Measurements from ENCODE around the gene MYH15.

MYH15 gene

DNA sequence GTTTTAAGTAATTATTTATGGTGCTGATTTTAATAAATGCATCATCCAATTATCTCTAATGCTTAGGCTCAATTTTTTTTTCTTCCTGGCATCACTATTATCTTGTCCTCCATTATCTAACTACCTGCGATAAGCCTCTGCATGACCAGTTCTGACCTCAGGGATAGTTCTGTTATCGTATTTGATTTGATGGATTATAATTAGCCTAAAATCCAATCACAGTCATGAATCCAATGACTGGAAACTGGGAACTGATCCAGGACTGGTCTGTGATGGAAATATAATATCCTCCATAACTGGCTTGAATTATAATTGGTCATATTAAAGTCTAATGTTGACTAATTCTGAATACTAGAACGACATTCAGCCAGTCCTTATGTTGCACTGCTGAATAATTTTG is 1.1 kb downstream of the MYH15 start:
- DNase-seq (ENCODE audit: low spot score) = no peak

DNA sequence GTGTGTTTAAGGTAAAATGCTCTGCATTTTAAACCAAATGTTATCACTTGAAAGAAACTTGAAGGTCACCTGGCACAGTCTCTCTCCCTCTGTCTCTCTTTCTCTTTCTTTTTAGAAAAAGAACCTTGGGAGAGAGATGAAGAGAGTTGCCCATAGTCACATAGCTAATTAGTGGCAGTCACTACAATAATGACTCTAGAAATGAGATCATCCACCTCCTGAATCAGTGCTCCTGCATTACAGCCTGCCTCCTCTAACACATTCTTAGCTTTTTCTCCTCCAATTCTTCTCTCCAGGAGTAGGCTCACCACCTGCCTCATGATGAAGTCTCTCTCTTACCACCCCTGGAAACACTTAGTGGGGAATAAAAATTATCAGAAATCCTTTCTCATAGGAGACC is 2.5 kb downstream of the MYH15 start:
- no peak for DNase-seq (ENCODE audit: low spot score)

DNA sequence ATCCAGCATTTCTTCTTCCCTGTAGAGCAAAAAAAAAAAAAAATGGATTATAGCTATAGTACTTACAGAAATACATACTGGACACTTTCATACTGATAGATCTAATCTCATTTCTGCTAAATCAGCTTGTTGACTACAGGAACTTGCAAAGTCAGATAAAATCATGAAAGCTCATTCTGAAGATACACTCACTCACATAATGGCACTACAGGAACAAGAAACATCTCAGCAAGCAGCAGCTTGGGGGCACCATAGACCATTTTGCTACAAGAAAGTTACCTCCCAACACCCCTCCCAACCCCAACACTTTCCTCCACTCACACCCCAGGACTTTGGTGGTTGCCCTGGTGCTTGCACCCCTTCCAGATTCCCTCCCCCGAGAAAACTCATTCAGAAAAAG is 4.6 kb downstream of the MYH15 start:
- DNase-seq (ENCODE audit: low spot score) = no peak

DNA sequence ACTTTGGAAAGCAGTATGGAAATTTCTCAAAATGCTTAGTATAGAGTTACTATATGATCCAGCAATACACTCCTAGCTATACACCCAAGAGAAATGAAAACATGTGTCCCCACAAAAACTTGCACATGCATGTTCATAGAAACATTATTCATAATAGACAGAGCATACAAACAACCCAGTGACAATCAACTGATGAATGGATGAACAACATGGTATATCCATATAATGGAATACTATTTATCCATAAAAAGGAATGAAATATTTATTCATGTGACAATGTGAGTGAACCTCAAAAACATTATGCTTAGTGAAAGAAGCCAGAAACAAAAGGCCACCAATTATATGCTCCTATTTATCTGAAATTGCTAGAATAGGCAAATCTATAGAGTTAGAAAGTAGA is 6.7 kb downstream of the MYH15 start:
- DNase-seq (ENCODE audit: low spot score) = no peak

DNA sequence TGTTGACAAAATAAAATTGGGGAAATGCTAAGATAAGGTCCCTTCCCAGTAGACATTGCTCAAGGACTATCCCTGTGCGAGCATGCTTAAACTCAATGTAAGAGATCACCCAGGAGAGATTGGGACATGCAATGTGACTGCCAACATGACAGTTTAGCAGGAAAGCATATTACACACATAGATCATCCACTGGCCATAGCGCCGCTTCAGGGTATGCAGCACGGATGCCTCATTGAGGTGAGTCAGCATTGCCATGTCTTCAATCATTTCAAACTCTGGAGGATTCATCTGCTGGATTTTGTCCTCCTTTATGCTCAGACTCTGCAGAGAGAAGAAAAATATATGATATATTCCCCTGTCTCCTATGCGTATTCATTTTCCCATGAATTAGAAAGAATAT is 8.9 kb downstream of the MYH15 start:
- no peak for DNase-seq (ENCODE audit: low spot score)

DNA sequence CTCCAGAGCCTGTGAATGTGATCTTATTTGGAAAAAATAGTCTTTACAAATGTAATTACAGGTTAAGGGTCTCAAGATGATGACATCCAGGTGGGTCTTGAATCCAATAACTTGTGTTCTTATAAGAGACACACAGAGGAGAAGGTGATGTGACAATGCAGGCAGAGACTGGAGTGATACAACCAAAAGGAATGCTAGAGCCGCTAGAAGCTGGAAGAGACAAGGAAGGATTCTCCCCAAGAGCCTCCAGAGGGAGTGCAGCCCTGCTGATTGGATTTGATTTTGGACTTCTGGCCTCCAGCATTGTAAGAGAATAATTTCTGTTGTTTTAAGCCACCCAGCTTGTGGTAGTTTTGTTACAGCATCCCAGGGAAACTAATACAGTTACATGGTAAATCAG is 9.7 kb downstream of the MYH15 start:
- DNase-seq (ENCODE audit: low spot score) = no peak

DNA sequence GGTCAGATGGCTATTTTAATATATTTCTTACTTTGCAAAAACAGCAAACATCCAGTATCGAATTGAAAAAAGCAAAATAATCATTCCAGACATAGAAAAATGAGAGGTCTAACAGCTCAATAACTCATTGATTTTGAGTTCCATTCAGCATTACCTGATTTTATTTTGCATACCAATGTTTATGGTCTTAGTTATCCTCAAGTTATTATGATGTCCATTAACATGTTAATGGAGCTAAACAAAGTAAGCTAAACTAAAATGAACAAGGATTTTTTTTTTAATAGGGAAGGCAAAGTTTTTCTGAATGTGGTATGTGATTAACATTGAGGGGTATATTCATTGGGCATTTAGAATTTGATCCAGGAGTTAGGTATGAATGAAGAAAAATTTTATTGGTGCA is 13.1 kb downstream of the MYH15 start:
- no peak for DNase-seq (ENCODE audit: low spot score)

DNA sequence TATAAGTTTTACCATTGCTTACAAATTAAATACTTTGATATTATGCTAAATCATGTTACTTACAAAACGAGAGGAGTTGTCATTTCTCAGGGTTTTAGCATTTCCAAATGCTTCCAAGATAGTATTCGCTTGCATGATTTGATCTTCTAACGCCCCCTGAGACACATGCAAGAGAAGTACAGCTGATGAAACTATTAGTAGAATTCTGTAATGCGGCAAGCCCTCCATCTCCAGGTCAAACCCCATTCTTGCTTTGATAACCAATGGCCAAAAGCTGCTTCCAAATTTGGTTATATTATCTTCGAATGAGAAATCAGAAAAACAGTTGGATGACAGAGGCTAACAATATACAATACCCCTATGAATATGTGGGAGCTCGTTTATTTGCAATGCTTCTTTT is 14.7 kb downstream of the MYH15 start:
- DNase-seq (ENCODE audit: low spot score) = no peak

DNA sequence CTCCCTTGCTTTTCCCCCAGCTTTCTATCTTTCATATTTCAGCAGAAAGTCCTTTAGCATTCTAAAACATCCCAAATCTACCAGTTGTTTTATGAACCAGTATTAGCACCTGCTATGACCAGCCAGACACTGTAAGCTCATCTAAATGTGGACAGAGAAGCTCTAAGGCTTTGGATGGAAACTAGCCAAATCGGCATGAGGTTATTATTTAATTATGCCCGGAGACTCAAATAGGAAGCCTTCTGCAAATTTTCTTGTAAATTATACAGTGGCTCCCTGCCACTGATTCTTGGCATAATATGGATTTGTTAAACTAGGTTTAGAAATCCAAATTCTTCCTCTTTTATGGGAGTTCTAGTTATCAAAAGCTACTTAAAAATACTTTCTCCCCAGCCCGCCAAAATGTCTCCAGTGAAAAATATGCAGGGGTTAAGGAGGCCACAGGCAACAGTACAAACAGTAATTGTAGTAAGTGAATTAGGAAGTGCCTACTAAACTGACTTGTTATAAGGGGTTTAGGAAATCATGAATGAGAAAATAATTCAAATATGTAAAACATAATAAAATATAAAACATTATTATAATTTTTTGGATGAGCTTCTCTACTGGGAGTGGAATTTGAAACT is 15.4 kb downstream of the MYH15 start:
- DNase-seq (ENCODE audit: low spot score) = no peak

DNA sequence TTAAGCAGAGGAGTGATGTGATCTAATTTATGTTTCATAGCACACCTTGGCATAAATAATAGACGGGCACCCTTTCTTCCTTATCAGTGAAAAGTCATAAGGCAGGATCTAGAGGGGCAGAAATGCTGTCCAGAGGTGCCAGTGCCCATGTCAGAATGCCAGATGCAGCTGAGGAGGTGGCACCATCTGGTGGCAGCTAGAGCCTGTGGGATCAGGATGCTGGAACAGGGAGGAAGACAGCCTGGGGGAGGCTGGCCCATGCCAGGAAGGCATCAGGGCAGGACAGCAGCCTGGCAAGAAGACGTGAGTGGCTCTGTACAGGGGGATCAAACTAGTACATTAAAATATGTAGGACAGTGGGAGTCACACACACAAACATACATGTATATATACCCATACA is 16.5 kb downstream of the MYH15 start:
- no peak for DNase-seq (ENCODE audit: low spot score)

DNA sequence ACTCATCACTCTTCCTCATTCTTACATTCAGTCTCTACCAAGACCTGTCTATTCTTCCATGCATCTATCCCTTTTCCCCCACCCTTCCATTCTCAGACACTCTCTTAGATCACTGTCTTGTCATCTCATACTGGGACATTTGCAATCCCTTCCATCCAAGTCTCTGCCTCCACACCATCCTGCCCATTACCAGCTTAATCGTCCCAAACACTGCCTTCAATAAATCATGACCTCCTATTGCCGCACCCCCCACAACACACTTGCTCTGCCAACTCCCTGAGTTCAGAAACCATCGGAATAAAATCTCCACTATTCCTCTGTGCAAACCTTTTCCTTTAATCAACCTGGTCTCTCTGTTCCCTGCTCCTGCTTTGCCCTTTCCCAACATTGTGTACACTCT is 18.9 kb downstream of the MYH15 start:
- DNase-seq (ENCODE audit: low spot score) = no peak

DNA sequence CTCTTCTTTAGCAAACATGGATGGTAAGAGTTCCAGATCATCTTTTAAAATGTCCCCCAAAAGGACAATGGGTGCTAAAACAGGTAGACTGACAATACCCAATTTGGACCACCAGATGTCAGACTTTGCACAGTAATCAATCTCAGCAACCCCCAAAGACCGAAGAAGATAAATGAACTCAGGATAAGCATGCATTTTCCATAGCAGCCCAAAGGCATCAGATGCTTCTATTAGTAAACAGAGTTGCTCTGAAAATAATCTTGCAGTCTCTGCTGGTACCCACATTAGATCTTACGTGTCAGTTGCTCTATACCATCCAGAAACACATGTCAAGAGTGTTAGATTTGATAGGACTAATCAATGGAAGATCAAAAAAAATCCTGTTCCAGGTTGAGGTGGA is 20.6 kb downstream of the MYH15 start:
- peak; percentile 69 for DNase-seq (ENCODE audit: low spot score)

DNA sequence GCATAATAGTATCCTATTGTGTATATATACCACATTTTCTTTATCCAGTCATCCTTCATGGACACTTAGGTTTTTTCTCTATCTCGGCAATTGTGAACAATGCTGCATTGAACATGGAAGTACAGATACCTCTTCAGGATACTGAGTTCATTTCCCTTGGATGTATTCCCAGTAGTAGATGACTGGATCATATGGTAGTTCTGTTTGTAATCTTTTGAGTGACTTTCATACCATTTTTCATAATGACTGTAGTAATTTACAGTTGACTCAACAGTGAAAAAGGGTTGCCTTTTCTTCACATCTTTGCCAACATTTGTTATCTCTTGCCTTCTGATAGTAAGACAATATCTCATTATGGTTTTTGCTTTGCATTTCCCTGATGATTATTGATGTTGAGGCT is 21.8 kb downstream of the MYH15 start:
- no peak for DNase-seq (ENCODE audit: low spot score)

DNA sequence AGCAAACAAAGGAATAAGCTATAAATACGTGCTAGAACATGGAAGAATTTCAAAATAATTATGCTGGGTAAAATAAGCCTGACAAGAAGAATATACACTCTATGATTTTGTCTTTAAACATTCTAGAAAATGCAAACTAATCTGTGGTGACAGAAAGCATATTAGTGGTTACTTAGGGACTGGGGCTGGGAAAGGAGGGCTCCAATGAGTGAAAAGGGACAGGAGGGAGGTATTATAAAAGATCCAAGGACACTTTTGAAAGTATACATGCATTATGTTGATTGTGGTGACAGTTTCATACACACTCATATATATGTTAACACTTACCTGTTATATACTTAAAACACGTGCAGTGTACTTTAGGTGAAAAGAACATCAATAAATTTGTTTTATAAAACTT is 23.0 kb downstream of the MYH15 start:
- no peak for DNase-seq (ENCODE audit: low spot score)

DNA sequence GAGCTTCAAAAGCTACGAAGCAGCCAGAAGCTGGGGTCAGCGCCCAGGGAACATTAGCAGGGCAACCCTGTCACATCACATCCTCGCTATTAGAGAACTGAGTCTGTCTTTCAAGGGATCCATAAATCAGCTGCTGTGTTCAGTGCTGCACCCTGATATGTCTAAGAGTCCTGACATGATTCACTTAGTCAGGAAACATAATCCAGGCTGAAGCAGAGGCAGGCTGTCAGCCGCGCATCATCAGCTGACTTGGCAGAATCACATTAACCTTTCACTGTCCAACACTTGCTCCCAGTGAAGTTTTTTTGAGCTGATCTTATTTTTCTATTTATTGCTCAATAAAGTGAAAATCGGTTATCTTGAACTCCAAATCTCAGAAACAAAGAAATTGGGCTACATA is 23.5 kb downstream of the MYH15 start:
- DNase-seq (ENCODE audit: low spot score) = no peak

DNA sequence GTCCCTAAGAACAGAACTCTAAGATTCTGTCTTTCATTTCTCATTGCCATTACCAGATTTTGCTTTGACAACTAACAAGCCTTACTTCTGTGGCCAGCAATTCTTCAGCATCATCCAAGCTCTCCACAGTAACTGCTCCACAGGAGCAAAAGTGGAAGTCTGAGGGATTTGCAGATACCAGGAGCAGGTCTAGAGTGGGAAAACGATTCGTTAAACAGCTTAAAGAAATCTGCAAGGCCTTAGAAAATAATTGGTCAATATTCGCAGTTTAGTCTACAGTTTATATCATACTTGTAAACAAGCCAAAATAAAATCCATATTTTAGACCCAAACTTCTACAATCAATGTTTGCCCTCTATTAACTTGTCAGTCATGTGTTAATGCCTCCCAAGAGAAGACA is 24.1 kb downstream of the MYH15 start:
- DNase-seq (ENCODE audit: low spot score) = no peak

DNA sequence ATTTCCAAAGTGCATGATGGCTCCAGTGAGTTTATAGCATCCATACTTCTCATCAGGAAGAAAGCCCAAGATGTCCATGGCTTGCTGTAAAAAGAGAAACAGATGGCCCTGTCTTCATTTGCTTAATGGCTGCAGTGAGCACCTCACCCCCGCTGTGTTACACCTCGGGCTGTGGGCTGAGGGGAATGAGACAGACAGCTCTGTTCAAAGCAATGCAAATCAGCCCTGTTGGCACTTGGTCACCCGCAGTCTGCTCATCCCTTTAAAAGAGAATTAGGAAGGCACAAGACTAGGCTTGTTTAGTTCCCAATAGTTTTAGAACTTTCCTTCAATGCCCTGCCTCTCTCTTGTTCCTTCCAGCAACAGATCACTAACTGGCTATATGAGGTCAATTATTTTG is 25.2 kb downstream of the MYH15 start:
- DNase-seq (ENCODE audit: low spot score) = no peak

DNA sequence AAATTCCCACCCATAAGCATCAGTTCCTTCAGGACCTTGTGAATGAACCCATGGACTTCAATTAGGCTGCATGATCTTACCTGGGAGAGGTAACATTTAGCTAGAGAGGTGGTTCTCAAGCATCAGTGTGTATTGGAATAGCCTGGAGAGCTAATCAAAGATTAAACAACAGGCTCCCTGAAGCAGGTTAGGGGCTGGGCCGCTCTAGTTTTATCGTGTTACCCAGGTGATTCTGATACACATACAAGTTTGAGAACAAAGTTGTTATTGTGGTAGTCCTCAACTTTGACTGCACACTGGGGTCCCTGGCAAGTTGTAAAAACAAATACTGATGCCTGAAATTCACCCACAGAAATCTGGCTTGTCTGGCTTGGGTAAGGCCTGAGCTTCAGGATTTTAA is 31.2 kb downstream of the MYH15 start:
- DNase-seq (ENCODE audit: low spot score) = no peak

DNA sequence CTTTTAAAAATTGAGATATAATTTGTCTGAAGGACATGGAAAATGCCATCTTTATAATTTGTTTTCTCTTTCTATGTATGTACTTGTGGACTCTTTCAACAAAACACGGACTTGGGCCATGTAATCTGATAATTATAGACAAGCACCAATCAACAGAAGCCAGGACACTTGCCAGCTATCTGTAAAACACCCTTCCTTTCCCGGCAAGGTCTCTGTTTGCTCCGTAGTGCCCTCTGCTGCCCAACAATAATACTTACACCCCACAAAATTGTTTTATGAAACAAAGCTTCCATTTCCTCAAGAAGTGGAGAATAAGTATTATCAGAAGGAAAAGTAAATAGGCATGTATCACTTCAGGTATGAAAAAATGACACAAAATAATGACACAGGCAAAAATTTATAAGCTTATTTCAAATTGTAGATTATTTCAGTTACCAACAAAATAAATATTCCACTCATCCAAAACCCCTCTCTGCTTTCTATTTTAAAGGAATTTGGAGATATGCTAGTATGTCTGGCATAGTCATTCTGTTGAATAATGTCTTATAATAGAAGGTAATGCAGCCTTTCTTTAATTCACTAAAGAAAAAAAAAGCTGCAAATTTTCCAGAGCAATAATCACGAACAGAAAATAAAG is 32.8 kb downstream of the MYH15 start:
- peak; percentile 65 for DNase-seq (ENCODE audit: low spot score)

DNA sequence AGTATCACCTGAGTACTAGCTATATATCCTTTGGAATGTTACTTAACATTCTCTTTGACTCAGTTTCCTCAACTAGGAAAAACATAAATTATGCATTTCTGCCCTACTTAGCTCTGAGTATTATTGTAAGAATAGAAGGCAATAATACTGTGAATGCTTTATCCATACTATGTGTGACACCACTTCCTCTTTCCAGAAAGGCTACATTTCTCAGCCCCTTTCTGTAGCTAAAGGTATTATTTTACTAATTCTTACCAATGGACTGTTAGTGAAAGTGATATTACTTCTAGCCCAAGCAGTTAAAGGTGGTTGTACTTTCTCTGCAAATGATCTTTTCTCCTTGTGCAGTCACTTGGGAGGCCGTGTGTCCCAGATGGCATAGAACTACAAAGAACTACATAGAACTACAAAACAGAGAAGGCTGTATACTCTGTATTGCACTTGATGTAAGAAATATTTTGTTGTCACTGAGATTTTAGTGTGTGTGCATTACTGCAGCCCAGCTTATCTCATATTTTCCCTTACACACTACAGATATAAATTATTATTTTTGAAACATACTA is 35.1 kb downstream of the MYH15 start:
- DNase-seq (ENCODE audit: low spot score) = no peak

DNA sequence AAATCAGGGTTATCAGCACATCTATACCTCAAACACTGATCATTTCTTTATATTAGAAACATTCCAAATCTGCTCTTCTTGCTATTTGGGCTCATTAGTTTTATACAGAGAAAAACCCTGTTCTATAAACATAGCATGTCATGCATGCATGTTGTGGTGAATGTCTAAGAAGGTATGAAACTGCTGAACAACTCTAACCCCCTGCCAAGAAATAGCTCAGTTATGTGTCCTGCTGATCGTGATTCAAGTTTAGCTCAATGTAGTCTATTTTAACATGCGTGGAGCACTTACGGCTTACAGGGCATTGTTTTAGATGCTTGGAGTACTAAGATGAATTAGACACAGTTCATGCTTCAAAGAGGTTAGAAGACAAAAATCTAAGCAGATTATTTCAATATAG is 35.8 kb downstream of the MYH15 start:
- no peak for DNase-seq (ENCODE audit: low spot score)

DNA sequence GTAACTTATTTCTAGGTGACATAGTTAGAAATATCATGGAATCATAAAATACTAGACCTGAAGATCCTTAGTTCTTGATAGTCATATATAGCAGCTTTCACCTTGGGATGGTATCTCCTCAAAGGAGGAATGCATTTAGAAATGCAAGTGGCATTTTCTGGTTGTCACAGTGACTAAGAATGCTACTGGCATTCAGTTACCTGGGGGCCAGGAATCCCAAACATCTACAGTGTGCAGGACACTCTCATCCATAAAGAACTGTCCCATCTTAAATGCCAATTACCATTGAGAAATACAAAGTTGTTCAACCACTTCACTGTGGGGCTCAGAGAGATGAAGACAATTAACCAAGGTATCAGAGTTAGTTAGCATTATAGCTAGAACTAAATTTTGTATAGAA is 36.7 kb downstream of the MYH15 start:
- DNase-seq (ENCODE audit: low spot score) = no peak

DNA sequence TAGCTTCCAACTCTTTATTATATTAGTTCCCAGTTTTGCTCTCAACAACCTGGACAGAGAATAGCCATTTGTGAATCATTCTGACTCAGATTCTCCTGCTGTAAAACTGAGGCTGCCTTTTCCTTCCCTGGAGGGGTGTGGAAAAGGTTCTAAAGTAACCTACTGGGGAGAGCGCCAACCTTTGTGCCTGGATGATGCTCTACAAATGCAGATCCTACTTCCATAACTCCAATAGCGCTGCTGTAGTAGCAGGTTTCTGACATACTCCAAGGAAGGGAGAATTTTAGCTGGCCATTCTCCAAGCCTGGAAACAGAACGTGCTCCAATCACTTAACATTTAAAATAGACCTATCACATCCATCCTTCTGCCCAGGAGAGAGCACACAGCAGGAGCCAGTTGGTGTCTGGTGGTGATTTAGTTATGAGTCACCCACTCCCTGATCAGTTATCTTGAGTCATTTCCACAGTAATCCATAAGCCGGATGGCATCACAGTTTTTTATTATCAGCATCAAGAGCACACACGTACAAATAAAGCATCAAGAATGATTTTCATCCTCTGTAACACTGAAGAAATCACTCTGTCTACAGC is 38.3 kb downstream of the MYH15 start:
- DNase-seq (ENCODE audit: low spot score) = no peak

DNA sequence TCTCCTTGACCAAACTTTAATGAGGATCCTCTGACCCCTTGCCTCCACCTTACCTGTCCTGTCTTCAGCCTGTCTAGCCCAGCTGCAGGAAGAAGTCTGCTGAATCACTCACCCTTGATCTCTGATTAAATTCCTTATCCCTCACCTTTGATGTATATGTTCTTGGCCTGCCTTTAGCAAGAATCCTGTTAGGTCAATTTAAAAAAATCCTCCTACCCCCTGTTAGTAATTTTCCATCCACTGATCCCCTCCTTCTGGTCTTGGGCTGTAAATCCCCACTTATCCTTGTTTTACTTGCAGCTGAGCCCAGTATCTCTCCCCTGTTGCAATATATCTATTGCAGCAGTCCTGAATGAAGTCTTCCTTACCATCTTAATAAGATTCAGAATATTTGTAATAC is 39.0 kb downstream of the MYH15 start:
- DNase-seq (ENCODE audit: low spot score) = no peak
